Measurements from ENCODE around the gene BARX2. TPM values are rescaled to one million over a fixed set of nuclear protein-coding genes. Genes with fewer than 3 reads are reported as not detected.

The BARX2 gene
- total RNA-seq, 1 donor from 2014 or later, result 6.0 TPM

GRCh38 chr11:129402206-129403171, 26.8 kb downstream of the BARX2 start:
- no peak for DNase-seq (ENCODE audit: low spot score)

GRCh38 chr11:129404731-129405130, 29.1 kb downstream of the BARX2 start:
- DNase-seq (ENCODE audit: low spot score), result no peak

- DNase-seq (ENCODE audit: low spot score), result no peak
Measured at GRCh38 chr11:129408865-129409444, 33.3 kb downstream of the BARX2 start.

GRCh38 chr11:129410395-129410960, 34.8 kb downstream of the BARX2 start:
- no peak for DNase-seq (ENCODE audit: low spot score)

GRCh38 chr11:129412494-129412893, 36.8 kb downstream of the BARX2 start:
- DNase-seq (ENCODE audit: low spot score), result no peak

GRCh38 chr11:129414144-129414872, 38.7 kb downstream of the BARX2 start:
- DNase-seq (ENCODE audit: low spot score), result peak; percentile 27

- DNase-seq (ENCODE audit: low spot score), result no peak
Measured at GRCh38 chr11:129416080-129416820, 40.6 kb downstream of the BARX2 start.

- no peak for DNase-seq (ENCODE audit: low spot score)
Measured at GRCh38 chr11:129417458-129417857, 41.8 kb downstream of the BARX2 start.

- no peak for DNase-seq (ENCODE audit: low spot score)
Measured at GRCh38 chr11:129418039-129418438, 42.4 kb downstream of the BARX2 start.

- DNase-seq (ENCODE audit: low spot score), result no peak
Measured at GRCh38 chr11:129419386-129419785, 43.7 kb downstream of the BARX2 start.

GRCh38 chr11:129423426-129423825, 47.8 kb downstream of the BARX2 start:
- DNase-seq (ENCODE audit: low spot score), result no peak

- no peak for DNase-seq (ENCODE audit: low spot score)
Measured at GRCh38 chr11:129425214-129425613, 49.6 kb downstream of the BARX2 start.

- DNase-seq (ENCODE audit: low spot score), result no peak
Measured at GRCh38 chr11:129426038-129426437, 50.4 kb downstream of the BARX2 start.

GRCh38 chr11:129426776-129427175, 51.1 kb downstream of the BARX2 start:
- DNase-seq (ENCODE audit: low spot score), result no peak

- no peak for DNase-seq (ENCODE audit: low spot score)
Measured at GRCh38 chr11:129427376-129427775, 51.7 kb downstream of the BARX2 start.

GRCh38 chr11:129427816-129428406, 52.3 kb downstream of the BARX2 start:
- DNase-seq (ENCODE audit: low spot score), result no peak

GRCh38 chr11:129428557-129428956, 52.9 kb downstream of the BARX2 start:
- DNase-seq (ENCODE audit: low spot score), result no peak

- no peak for DNase-seq (ENCODE audit: low spot score)
Measured at GRCh38 chr11:129434641-129435498, 59.2 kb downstream of the BARX2 start.

- DNase-seq (ENCODE audit: low spot score), result no peak
Measured at GRCh38 chr11:129435499-129436245, 60.0 kb downstream of the BARX2 start.

All from umbilical cord (tissue), 2 donors.